ENCODE measurements around the gene NUP205.

DNA sequence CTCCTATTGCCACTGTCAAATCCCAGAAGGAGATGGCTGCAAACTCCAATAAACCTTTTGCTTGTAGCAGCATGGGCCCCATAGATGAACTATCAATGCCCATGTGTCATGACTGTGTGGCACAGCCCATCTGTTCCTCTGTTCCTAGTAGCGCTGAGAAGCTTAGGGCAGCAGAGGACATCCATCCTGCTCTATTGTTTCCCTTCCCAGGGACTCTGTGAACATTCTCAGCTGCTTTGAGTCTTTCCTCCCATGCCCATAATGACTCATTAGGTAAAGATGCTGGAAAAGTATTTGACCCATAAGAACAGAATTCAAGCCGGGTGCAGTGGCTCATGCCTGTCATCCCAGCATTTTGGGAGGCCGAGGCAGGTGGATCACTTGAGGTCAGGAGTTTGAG, 132.8 kb downstream of the NUP205 start:
- TF ChIP-seq POLR2A (IDR thresholded peaks at IDR 0.05): no peak
- TF ChIP-seq, protein P1, sequence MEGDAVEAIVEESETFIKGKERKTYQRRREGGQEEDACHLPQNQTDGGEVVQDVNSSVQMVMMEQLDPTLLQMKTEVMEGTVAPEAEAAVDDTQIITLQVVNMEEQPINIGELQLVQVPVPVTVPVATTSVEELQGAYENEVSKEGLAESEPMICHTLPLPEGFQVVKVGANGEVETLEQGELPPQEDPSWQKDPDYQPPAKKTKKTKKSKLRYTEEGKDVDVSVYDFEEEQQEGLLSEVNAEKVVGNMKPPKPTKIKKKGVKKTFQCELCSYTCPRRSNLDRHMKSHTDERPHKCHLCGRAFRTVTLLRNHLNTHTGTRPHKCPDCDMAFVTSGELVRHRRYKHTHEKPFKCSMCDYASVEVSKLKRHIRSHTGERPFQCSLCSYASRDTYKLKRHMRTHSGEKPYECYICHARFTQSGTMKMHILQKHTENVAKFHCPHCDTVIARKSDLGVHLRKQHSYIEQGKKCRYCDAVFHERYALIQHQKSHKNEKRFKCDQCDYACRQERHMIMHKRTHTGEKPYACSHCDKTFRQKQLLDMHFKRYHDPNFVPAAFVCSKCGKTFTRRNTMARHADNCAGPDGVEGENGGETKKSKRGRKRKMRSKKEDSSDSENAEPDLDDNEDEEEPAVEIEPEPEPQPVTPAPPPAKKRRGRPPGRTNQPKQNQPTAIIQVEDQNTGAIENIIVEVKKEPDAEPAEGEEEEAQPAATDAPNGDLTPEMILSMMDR (IDR thresholded peaks at IDR 0.05): no peak

Measured in heart left ventricle (tissue), 13 donors.